ENCODE measurements around the gene ETV4. TPM values are rescaled to one million over a fixed set of nuclear protein-coding genes. Genes with fewer than 3 reads are reported as not detected.
"Not testable (repeated sequence)": the region's sequence is repeated elsewhere in the genome, so short reads cannot be mapped to it uniquely, and the experiment has no call there.

Gene ETV4
- total RNA-seq, 2 donors from 2014 or later, result 1.2 to 1.5 TPM

- H3K4me3 ChIP-seq, result no peak overlapping the region
- H3K9me3 ChIP-seq, result no peaks in the 10 kb centered on the region
- H3K4me1 ChIP-seq (ENCODE audit: control insufficient read depth in 1 of 2, low read depth in 2 of 2), result peaks cover 8 to 22% of the 10 kb centered on the region in 2 donors
- no peak for TF ChIP-seq CTCF (IDR thresholded peaks at IDR 0.05)
- ATAC-seq (ENCODE audit: insufficient number of reproducible peaks, low FRiP score, low read depth), result no peak
- H3K27me3 ChIP-seq (replicated peaks; ENCODE audit: insufficient read depth), result no peaks in the 10 kb centered on the region
- peaks cover 43% of the 10 kb centered on the region for H3K36me3 ChIP-seq
- DNase-seq (ENCODE audit: low spot score), result no peak
- peak overlapping the region in 1 of 2 donors; percentile 30 for H3K27ac ChIP-seq
Measured at GRCh38 chr17:43515656-43516055, 30.5 kb downstream of the ETV4 start.

GRCh38 chr17:43511199-43511598 is 34.9 kb downstream of the ETV4 start:
- not testable (repeated sequence) for H3K4me3 ChIP-seq; H3K27ac ChIP-seq; ATAC-seq (ENCODE audit: insufficient number of reproducible peaks, low FRiP score, low read depth); H3K27me3 ChIP-seq (replicated peaks; ENCODE audit: insufficient read depth); DNase-seq (ENCODE audit: low spot score); H3K9me3 ChIP-seq
- Histone ChIP-seq H3K4me1 (ENCODE audit: control insufficient read depth in 1 of 2, low read depth in 2 of 2) (peaks cover 8 to 12% of the 10 kb centered on the region in 2 donors), H3K36me3 (peaks cover 57% of the 10 kb centered on the region)

GRCh38 chr17:43509440-43509839 is 36.7 kb downstream of the ETV4 start:
- ATAC-seq (ENCODE audit: insufficient number of reproducible peaks, low FRiP score, low read depth); DNase-seq (ENCODE audit: low spot score); H3K9me3 ChIP-seq; H3K4me1 ChIP-seq (ENCODE audit: control insufficient read depth in 1 of 2, low read depth in 2 of 2); H3K27ac ChIP-seq; H3K27me3 ChIP-seq (replicated peaks; ENCODE audit: insufficient read depth); H3K4me3 ChIP-seq: not testable (repeated sequence)
- H3K36me3 ChIP-seq, result peaks cover 73% of the 10 kb centered on the region

GRCh38 chr17:43490621-43491020 is 55.5 kb downstream of the ETV4 start:
- H3K36me3 ChIP-seq, result peaks cover 45% of the 10 kb centered on the region
- H3K27ac ChIP-seq, result no peak overlapping the region
- no peak for DNase-seq (ENCODE audit: low spot score)
- H3K27me3 ChIP-seq (replicated peaks; ENCODE audit: insufficient read depth), result no peaks in the 10 kb centered on the region
- no peak for ATAC-seq (ENCODE audit: insufficient number of reproducible peaks, low FRiP score, low read depth)
- H3K4me1 ChIP-seq (ENCODE audit: control insufficient read depth in 1 of 2, low read depth in 2 of 2), result peaks cover 4 to 5% of the 10 kb centered on the region in 2 donors
- no peak overlapping the region for H3K4me3 ChIP-seq
- TF ChIP-seq CTCF (IDR thresholded peaks at IDR 0.05), result no peak
- H3K9me3 ChIP-seq, result no peaks in the 10 kb centered on the region

- Histone ChIP-seq H3K27me3 (replicated peaks; ENCODE audit: insufficient read depth) (no peaks in the 10 kb centered on the region), H3K4me3 (peak within 1 kb of the TSS; percentile 70), H3K27ac (peak within 1 kb of the TSS; percentile 70 to 78), H3K4me1 (ENCODE audit: control insufficient read depth in 1 of 2, low read depth in 2 of 2) (peaks cover 17 to 21% of the 10 kb centered on the region in 2 donors), H3K9me3 (no peaks in the 10 kb centered on the region), H3K36me3 (no peaks in the 10 kb centered on the region)
- peak; percentile 99 for TF ChIP-seq CTCF (IDR thresholded peaks at IDR 0.05)
- peak; percentile 96 for ATAC-seq (ENCODE audit: insufficient number of reproducible peaks, low FRiP score, low read depth)
- peak; percentile 90 for DNase-seq (ENCODE audit: low spot score)
Measured at GRCh38 chr17:43483674-43484551, 62.2 kb downstream of the ETV4 start, which contains the start of gene DHX8. Gene DHX8 (plus strand): TSS chr17:43483975. CDS start chr17:43484038, 63 bp downstream.
